RWPE1 (cell line): ENCODE measurements around the gene UBE2E2.

ENCODE experiments used
- CTCF ChIA-PET: fragments of 350-600 bp; sonication (Branson Sonifier 250); formaldehyde crosslinking; extraction: SDS; loops from one replicate; lab custom pipeline; 2021; lab: Yijun Ruan, JAX
- POLR2A ChIA-PET: fragments of 400-600 bp; formaldehyde crosslinking; extraction: SDS; loops from one replicate; lab custom pipeline; 2020; ENCODE audit warnings: antibody characterized with exemption; ENCODE audit not compliant: low non-redundant PET; lab: Yijun Ruan, JAX
- DNase-seq: peaks from one replicate; pipeline ENCODE4 v3.0.0; 2012; ENCODE audit warnings: low spot score
- H3K27ac ChIP-seq: fragments of 450-650 bp; 2 replicates; pipeline ENCODE4 v1.5.1; 2017
- TF ChIP-seq, protein P1 (sequence below): fragments of 450-650 bp; conservative IDR thresholded peaks from 2 replicates; pipeline ENCODE4 v1.5.1; 2017; ENCODE audit warnings: low read depth, mild to moderate bottlenecking

UBE2E2 gene

DNA sequence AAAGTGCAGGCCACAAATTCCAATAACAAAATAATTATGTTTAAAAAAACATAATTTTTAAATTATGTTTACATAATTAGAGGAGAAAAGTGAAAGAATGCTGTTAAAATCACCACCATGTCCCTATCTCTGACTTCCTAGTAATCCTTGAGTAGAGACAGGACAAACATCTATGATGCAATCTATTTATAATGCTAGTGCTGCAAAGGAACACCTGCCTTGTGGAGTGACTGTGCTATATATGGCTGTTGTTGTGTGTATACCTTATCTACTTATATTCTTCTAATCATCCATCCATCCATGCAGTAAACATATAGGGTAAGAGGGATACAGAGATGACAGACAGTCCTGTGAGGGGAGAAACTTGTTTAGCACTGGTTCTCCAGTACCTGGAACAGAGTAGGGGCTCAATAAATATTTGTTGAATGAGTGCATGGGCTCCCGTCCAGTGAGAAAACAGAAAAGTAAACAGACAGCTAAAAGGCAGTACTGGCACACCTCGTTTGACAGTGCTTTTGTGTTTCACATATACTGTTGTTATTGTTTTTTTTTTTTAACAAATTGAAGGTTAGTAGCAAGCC lies 373.3 kb downstream of the UBE2E2 start:
- TF ChIP-seq, protein P1, sequence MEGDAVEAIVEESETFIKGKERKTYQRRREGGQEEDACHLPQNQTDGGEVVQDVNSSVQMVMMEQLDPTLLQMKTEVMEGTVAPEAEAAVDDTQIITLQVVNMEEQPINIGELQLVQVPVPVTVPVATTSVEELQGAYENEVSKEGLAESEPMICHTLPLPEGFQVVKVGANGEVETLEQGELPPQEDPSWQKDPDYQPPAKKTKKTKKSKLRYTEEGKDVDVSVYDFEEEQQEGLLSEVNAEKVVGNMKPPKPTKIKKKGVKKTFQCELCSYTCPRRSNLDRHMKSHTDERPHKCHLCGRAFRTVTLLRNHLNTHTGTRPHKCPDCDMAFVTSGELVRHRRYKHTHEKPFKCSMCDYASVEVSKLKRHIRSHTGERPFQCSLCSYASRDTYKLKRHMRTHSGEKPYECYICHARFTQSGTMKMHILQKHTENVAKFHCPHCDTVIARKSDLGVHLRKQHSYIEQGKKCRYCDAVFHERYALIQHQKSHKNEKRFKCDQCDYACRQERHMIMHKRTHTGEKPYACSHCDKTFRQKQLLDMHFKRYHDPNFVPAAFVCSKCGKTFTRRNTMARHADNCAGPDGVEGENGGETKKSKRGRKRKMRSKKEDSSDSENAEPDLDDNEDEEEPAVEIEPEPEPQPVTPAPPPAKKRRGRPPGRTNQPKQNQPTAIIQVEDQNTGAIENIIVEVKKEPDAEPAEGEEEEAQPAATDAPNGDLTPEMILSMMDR, result no peak
- POLR2A ChIA-PET, result no interaction called here
- no peak overlapping the region for H3K27ac ChIP-seq

DNA sequence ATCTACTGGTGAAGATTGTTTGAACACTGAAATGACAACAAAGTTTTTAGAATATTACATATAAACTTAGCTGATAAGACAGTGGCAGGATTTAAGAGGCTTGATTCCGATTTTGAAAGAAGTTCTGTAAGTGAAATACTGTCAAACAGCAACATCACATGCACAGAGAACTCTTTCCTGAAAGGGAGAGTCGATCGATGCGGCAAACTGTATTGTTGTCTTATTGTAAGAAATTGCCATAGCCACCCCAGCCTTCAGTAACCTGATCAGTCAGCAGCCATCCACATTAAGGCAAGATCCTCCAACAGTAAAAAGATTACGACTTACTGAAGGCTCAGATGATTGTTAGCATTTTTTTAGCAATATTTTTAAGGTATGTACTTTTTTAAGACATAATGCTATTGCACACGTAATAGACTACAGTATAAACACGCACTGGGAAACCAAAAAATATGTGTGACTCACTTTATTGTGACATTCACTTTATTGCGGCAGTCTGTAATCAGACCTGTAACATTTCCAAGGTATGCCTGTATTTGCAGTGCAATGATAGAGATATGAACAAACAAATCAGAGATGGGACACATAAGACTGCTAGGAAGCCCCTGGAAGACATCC lies 377.1 kb downstream of the UBE2E2 start:
- DNase-seq, result peak; percentile 23
- H3K27ac ChIP-seq, result no peak overlapping the region
- ChIA-PET CTCF (no interaction called here), POLR2A (no interaction called here)
- TF ChIP-seq, protein P1, result no peak

More for the DNA sequence above, 373.3 kb downstream of the UBE2E2 start:
- no peak for DNase-seq
- CTCF ChIA-PET, result no interaction called here

DNA sequence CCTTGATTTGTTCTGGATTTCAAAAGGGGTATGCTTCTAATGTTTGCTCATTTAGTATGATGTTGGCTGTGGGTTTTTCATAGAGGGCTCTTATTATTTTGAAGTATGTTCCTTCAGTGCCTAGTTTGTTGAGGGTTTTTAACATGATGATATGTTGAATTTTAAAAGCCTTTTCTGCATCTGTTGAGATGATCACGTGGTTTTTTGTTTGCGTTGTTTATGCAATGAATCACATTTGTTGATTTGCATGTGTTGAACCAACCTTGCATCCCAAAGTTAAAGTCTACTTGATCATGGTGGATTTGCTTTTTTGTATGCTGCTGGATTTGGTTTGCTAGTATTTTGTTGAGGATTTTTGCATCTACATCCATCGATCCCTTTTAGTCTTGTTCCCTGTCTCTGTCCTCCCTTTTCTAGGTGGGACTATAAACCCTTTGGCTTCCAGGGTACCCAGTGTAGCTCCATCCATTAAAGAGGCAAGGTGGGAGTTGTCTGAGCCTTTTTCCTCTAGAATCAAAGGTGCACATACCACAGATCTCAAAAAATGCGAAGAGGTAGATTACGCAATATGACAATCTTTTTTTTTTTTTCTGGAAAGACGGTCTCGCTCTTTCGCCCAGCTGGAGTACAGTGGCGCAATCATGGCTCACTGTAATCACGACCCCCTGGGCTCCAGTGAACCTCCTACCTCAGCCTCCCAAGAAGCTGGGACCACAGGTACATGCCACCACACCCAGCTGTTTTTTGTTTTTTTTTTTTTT lies 381.0 kb downstream of the UBE2E2 start:
- TF ChIP-seq, protein P1, result no peak
- no peak overlapping the region for H3K27ac ChIP-seq
- DNase-seq, result no peak
- CTCF ChIA-PET, result interaction anchor here (0.6 kb wide), 1 partner anchor 570 kb away, joined by 4 read pairs; no protein-coding TSS in a partner anchor
- POLR2A ChIA-PET, result no interaction called here

DNA sequence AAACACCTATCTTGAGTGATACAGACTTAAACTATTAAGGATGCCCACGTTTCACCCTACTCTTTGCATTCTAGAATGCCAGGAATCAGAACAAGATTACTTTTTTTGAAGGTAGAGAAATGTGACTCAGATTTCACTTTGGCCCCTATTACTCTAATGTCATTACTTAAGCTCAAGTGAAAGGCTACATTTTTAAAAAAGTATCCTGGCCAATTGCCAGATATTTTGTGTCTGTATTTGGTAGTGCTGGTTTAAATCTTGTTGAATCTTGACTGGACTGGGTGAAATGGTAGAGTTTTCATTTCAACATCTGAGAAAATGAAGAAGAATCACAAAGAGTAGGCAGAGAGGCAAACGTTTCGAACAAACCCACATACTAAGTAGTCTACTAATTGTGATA lies 384.4 kb downstream of the UBE2E2 start:
- TF ChIP-seq, protein P1, result no peak
- ChIA-PET CTCF (no interaction called here), POLR2A (no interaction called here)
- H3K27ac ChIP-seq, result no peak overlapping the region
- DNase-seq, result no peak

DNA sequence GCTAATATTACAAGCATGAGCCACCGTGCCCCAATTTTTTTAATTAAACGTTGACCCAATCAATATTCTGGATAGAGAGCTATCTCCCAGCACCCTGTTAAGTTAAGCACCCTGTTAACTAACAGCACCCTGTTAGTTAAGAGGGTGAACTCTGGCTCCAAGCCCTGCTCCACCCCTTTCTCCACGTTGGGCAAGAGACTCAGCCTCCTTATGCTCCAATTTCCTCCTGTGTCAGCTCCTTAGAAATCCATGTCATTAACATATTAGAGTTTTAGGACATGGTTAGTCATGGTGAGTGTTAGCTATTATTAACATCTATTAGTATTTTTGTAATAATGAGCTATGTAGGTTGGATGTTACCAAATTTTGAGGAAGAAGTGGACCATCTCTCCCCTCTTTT lies 385.4 kb downstream of the UBE2E2 start:
- no peak overlapping the region for H3K27ac ChIP-seq
- ChIA-PET CTCF (interaction anchor here (0.6 to 0.7 kb wide), 2 partner anchors 257 to 392 kb away, joined by 3 to 5 read pairs; no protein-coding TSS in a partner anchor), POLR2A (no interaction called here)
- TF ChIP-seq, protein P1, result no peak
- no peak for DNase-seq

DNA sequence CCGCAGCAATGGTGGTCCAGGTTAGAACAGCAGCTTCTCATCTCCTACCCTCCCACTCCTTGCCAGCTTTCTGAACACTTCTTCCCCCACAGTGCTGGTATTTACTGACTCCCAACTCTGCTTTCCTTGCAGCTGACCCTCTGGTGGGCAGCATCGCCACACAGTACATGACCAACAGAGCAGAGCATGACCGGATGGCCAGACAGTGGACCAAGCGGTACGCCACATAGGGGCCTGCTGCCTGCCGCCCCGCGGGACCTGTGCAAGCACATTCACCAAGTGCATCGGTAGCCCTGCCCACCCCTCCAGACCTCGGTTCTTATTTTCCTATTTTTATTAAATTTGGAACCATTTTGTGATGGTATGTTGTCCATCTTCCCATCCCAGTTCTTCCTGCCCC lies 386.5 kb downstream of the UBE2E2 start:
- DNase-seq, result no peak
- TF ChIP-seq, protein P1, result no peak
- ChIA-PET POLR2A (no interaction called here), CTCF (no interaction called here)
- no peak overlapping the region for H3K27ac ChIP-seq
